Ascending aorta (tissue), 2 donors: ENCODE data around the gene MKX. TPM values are rescaled to one million over a fixed set of nuclear protein-coding genes. Genes with fewer than 3 reads are reported as not detected.

ENCODE experiments used
- DNase-seq, 2 donors: peaks; one replicate each; pipeline ENCODE4 v3.0.0-alpha.2; 2019; ENCODE audit warnings: low spot score in 2 of 2
- H3K27ac ChIP-seq, 2 donors: fragments of 200-600 bp; sonication (generic); one replicate each; pipeline ENCODE4 v1.5.1; 2016 to 2017; ENCODE audit warnings: mild to moderate bottlenecking in 1 of 2
- H3K27me3 ChIP-seq: fragments of 200-600 bp; sonication (generic); one replicate; pipeline ENCODE4 v1.5.1; 2017
- H3K36me3 ChIP-seq, 2 donors: fragments of 200-600 bp; sonication (generic); one replicate each; pipeline ENCODE4 v1.5.1; 2016
- H3K4me1 ChIP-seq, 2 donors: fragments of 200-600 bp; sonication (generic); one replicate each; pipeline ENCODE4 v1.5.1; 2016 to 2017; ENCODE audit warnings: mild to moderate bottlenecking in 1 of 2
- H3K4me3 ChIP-seq, 2 donors: fragments of 200-600 bp; sonication (generic); one replicate each; pipeline ENCODE4 v1.5.1; 2016 to 2017; ENCODE audit warnings: mild to moderate bottlenecking in 1 of 2
- H3K9me3 ChIP-seq, 2 donors: fragments of 200-600 bp; sonication (generic); one replicate each; pipeline ENCODE4 v1.5.1; 2016
- CTCF ChIP-seq, 3 experiments: fragments of 200-600 bp in 2 of 3; fragments of 450-650 bp in 1 of 3; sonication (generic) in 2 of 3; IDR thresholded peaks; one replicate each; pipeline ENCODE4 v1.5.1; 2016 to 2019; ENCODE audit warnings: antibody characterized with exemption in 3 of 3, mild to moderate bottlenecking in 1 of 3, moderate library complexity in 1 of 3
- intact Hi-C: fragments of 100-400 bp; cut with DNase I; formaldehyde crosslinking; loops from one replicate; pipeline ENCODE4 v1.15.1; 2023
- total RNA-seq: library from RNA; depleted of rRNA; stranded (reverse); fragments of >200 nt; gene quantifications from one replicate; pipeline ENCODE4 v1.1.0, GENCODE V29; 2016

The MKX gene
- total RNA-seq, 1 donor from 2014 or later, result 15.8 TPM

DNA sequence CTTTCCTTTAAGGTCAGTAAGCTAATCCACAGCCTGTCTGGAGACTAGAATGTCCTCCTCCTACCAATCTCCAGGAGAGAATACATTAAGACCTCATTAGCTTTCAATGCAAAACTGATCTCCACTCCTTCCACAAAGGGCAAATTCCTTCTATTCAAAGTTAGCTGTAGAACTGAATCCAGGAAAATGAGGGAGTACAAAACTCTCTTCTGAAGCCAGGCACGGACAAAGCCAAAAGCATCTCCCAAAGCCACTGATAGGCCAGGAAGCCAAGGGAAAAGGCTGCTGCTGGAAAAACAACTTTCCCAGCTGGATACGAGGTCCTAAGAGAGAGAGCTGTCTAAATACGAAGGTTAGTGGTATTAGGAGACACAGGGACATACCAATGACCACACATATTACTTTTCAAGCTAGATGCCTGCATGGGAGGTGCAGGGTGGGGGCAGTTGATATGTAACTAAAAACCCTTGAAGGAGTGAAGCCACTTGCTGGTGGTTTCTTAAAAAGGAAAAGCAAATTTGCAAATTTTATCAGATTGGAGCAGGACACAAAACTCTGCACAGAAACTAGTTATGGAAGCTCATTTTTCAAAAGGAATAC, 43.6 kb downstream of the MKX start:
- intact Hi-C loops, result no loop called here
- H3K4me3 ChIP-seq, result peak overlapping the region in 1 of 2 donors; percentile 38

DNA sequence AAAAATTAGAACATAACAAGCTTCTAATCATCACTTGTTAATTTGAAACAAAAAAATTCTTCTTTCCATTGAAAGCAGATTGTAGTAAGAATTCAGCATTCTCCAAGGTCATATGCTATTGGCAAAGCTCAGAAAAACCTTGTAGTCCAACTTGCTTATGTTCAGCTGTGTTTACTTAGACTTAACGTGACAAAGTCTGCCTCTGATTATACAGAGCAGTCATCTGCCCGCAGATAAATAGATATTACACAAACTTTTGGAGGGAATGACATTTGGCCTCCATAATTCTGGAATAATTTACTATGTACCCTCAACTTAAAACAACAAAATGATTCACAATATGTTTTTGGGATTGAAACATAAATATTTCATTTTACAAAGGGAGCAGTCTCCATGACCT, 45.8 kb downstream of the MKX start:
- intact Hi-C loops, result loop anchor here (5.0 kb wide), 1 partner anchor 77 kb away; no protein-coding TSS in a partner anchor
- Histone ChIP-seq H3K9me3 (no peaks in the 10 kb centered on the region), H3K36me3 (no peaks in the 10 kb centered on the region), H3K4me1 (peaks cover 4 to 17% of the 10 kb centered on the region in 2 donors), H3K27ac (no peak overlapping the region), H3K27me3 (no peaks in the 10 kb centered on the region), H3K4me3 (no peak overlapping the region)
- no peak for DNase-seq
- no peak for TF ChIP-seq CTCF (IDR thresholded peaks at IDR 0.05)

More for the DNA sequence above, 43.6 kb downstream of the MKX start:
- Histone ChIP-seq H3K4me1 (peaks cover 2 to 4% of the 10 kb centered on the region in 2 donors), H3K27me3 (no peaks in the 10 kb centered on the region), H3K36me3 (no peaks in the 10 kb centered on the region), H3K9me3 (no peaks in the 10 kb centered on the region), H3K27ac (peak overlapping the region; percentile 44 to 71)
- DNase-seq, result no peak
- no peak for TF ChIP-seq CTCF (IDR thresholded peaks at IDR 0.05)

GRCh38 chr10:27698961-27699360, 46.7 kb downstream of the MKX start:
- intact Hi-C loops, result loop anchor here (5.0 kb wide), 1 partner anchor 77 kb away; no protein-coding TSS in a partner anchor
- no peak overlapping the region for H3K4me3 ChIP-seq
- H3K27ac ChIP-seq, result no peak overlapping the region
- peaks cover 4 to 17% of the 10 kb centered on the region in 2 donors for H3K4me1 ChIP-seq
- TF ChIP-seq CTCF (IDR thresholded peaks at IDR 0.05), result no peak
- no peaks in the 10 kb centered on the region for H3K36me3 ChIP-seq
- no peak for DNase-seq
- no peaks in the 10 kb centered on the region for H3K9me3 ChIP-seq
- H3K27me3 ChIP-seq, result no peaks in the 10 kb centered on the region

GRCh38 chr10:27696466-27696865, 49.2 kb downstream of the MKX start:
- no peak for TF ChIP-seq CTCF (IDR thresholded peaks at IDR 0.05)
- DNase-seq, result no peak
- intact Hi-C loops, result loop anchor here (5.0 kb wide), 1 partner anchor 74 kb away; no protein-coding TSS in a partner anchor
- peak overlapping the region in 1 of 2 donors; percentile 21 for H3K27ac ChIP-seq
- peaks cover 0 to 32% of the 10 kb centered on the region in 2 donors for H3K4me1 ChIP-seq
- H3K27me3 ChIP-seq, result no peaks in the 10 kb centered on the region
- H3K4me3 ChIP-seq, result no peak overlapping the region
- H3K36me3 ChIP-seq, result no peaks in the 10 kb centered on the region
- H3K9me3 ChIP-seq, result no peaks in the 10 kb centered on the region

- intact Hi-C loops, result loop anchor here (5.0 kb wide), 1 partner anchor 73 kb away; no protein-coding TSS in a partner anchor
- Histone ChIP-seq H3K27me3 (no peaks in the 10 kb centered on the region), H3K9me3 (no peaks in the 10 kb centered on the region), H3K4me1 (peaks cover 0 to 32% of the 10 kb centered on the region in 2 donors), H3K4me3 (no peak overlapping the region), H3K27ac (peak overlapping the region; percentile 21 to 60), H3K36me3 (no peaks in the 10 kb centered on the region)
- no peak for DNase-seq
- no peak for TF ChIP-seq CTCF (IDR thresholded peaks at IDR 0.05)
Observed at GRCh38 chr10:27695706-27696105, 49.9 kb downstream of the MKX start.
